IMR-90 (cell line): Measurements from ENCODE around the gene CRYGA. TPM values are rescaled to one million over a fixed set of nuclear protein-coding genes. Genes with fewer than 3 reads are reported as not detected.

Source experiments
- ATAC-seq: fragments of 200-7000 bp; cut with Tn5 transposase; 2 replicates; pipeline ENCODE4 v1.9.1; 2020; ENCODE audit warnings: low read depth, mild to moderate bottlenecking, moderate library complexity
- BruUV-seq: library from RNA; stranded (reverse); fragments of 400-500 nt; replicated peaks from 2 replicates; lab custom pipeline; 2021; lab: Mats Ljungman, UMichigan
- CTCF ChIA-PET: fragments of 300-600 bp; formaldehyde crosslinking; extraction: SDS; loops from one replicate; lab custom pipeline; 2021; ENCODE audit warnings: antibody characterized with exemption; lab: Yijun Ruan, JAX
- POLR2A ChIA-PET: fragments of 300-600 bp; sonication (Branson Sonifier 250); formaldehyde crosslinking; loops from one replicate; lab custom pipeline; 2022; ENCODE audit warnings: antibody characterized with exemption; ENCODE audit not compliant: unreplicated experiment; lab: Charles Lee
- DNase-seq: peaks from one replicate; pipeline ENCODE4 v3.0.0; 2013
- H2AFZ ChIP-seq: replicated peaks from 2 replicates; pipeline ENCODE3; 2013; ENCODE audit warnings: low read length, mild to moderate bottlenecking; ENCODE audit not compliant: poor library complexity
- H2AK5ac ChIP-seq: 2 replicates; pipeline ENCODE4 v1.6.1; 2013; ENCODE audit warnings: low read depth, low read length, inconsistent platforms
- H2AK9ac ChIP-seq: replicated peaks from 2 replicates; pipeline ENCODE3; 2013; ENCODE audit warnings: mild to moderate bottlenecking, low read depth, low read length, moderate library complexity; ENCODE audit not compliant: poor library complexity
- H2BK120ac ChIP-seq: 2 replicates; pipeline ENCODE4 v1.6.1; 2013; ENCODE audit warnings: low read depth, low read length, inconsistent platforms
- H2BK15ac ChIP-seq: 3 replicates; pipeline ENCODE4 v1.6.1; 2013; ENCODE audit warnings: low read depth, low read length, inconsistent platforms
- H2BK20ac ChIP-seq: 2 replicates; pipeline ENCODE4 v1.6.1; 2013; ENCODE audit warnings: low read depth, mild to moderate bottlenecking, inconsistent platforms, low read length, moderate library complexity
- H2BK5ac ChIP-seq: 2 replicates; pipeline ENCODE4 v1.6.1; 2013; ENCODE audit warnings: mild to moderate bottlenecking, low read depth, low read length, inconsistent platforms; ENCODE audit not compliant: poor library complexity, severe bottlenecking
- H3K14ac ChIP-seq: replicated peaks from 2 replicates; pipeline ENCODE4 v1.6.1; 2013; ENCODE audit warnings: low read depth, low read length, inconsistent platforms
- H3K18ac ChIP-seq: 2 replicates; pipeline ENCODE4 v1.6.1; 2013; ENCODE audit warnings: low read depth, low read length, control low read depth
- H3K23ac ChIP-seq: 2 replicates; pipeline ENCODE4 v1.6.1; 2013; ENCODE audit warnings: low read depth, low read length, inconsistent platforms
- H3K27ac ChIP-seq: 2 replicates; pipeline ENCODE4 v1.5.1; 2013; ENCODE audit warnings: mild to moderate bottlenecking, control low read depth, low read length; ENCODE audit not compliant: insufficient read depth
- H3K27me3 ChIP-seq: 2 replicates; pipeline ENCODE4 v1.6.1; 2013; ENCODE audit warnings: low read length; ENCODE audit not compliant: control insufficient read depth, insufficient read depth
- H3K36me3 ChIP-seq: 2 replicates; pipeline ENCODE4 v1.6.1; 2013; ENCODE audit warnings: low read length, mixed read lengths; ENCODE audit not compliant: control insufficient read depth, insufficient read depth
- H3K4ac ChIP-seq: 2 replicates; pipeline ENCODE4 v1.6.1; 2013; ENCODE audit warnings: low read depth, low read length, inconsistent platforms
- H3K4me1 ChIP-seq: 2 replicates; pipeline ENCODE4 v1.6.1; 2013; ENCODE audit warnings: low read length, mixed read lengths; ENCODE audit not compliant: control insufficient read depth, insufficient read depth
- H3K4me2 ChIP-seq: 2 replicates; pipeline ENCODE4 v1.6.1; 2013; ENCODE audit warnings: low read depth, mild to moderate bottlenecking, control low read depth, low read length, moderate library complexity
- H3K4me3 ChIP-seq: 2 replicates; pipeline ENCODE4 v1.5.1; 2013; ENCODE audit warnings: low read depth, mild to moderate bottlenecking, control low read depth, low read length, moderate library complexity; ENCODE audit not compliant: insufficient read depth
- H3K56ac ChIP-seq: 2 replicates; pipeline ENCODE4 v1.6.1; 2013; ENCODE audit warnings: low read length, inconsistent platforms; ENCODE audit not compliant: insufficient read depth; ENCODE audit errors: extremely low read depth
- H3K79me1 ChIP-seq, 2 experiments: 2 replicates each; pipeline ENCODE4 v1.6.1; 2013; ENCODE audit warnings: low read length in 2 of 2, inconsistent platforms in 1 of 2, low read depth in 1 of 2
- H3K9ac ChIP-seq: 2 replicates; pipeline ENCODE4 v1.6.1; 2013; ENCODE audit warnings: low read depth, low read length, control low read depth
- H3K9me1 ChIP-seq: 2 replicates; pipeline ENCODE4 v1.6.1; 2013; ENCODE audit warnings: low read length, inconsistent platforms; ENCODE audit not compliant: insufficient read depth
- H3K9me3 ChIP-seq: 2 replicates; pipeline ENCODE4 v1.6.1; 2013; ENCODE audit warnings: low read length; ENCODE audit not compliant: control insufficient read depth, insufficient read depth
- H4K20me1 ChIP-seq: 2 replicates; pipeline ENCODE4 v1.6.1; 2013; ENCODE audit warnings: low read length, inconsistent platforms; ENCODE audit not compliant: insufficient read depth
- H4K5ac ChIP-seq: 2 replicates; pipeline ENCODE4 v1.6.1; 2013; ENCODE audit warnings: mild to moderate bottlenecking, low read depth, low read length, control low read depth
- H4K8ac ChIP-seq, 2 experiments: 2 replicates each; pipeline ENCODE4 v1.6.1; 2013; ENCODE audit warnings: low read depth in 2 of 2, low read length in 2 of 2, control low read depth in 1 of 2, inconsistent platforms in 1 of 2
- H4K91ac ChIP-seq: 2 replicates; pipeline ENCODE4 v1.6.1; 2013; ENCODE audit warnings: low read depth, low read length, inconsistent platforms; ENCODE audit not compliant: insufficient read depth
- CHD1 ChIP-seq: IDR thresholded peaks from 2 replicates; pipeline ENCODE4 v1.6.1; 2012; ENCODE audit warnings: low read depth, low read length, improper control_type of control experiment
- FOS ChIP-seq: fragments of 150-350 bp; IDR thresholded peaks from 2 replicates; pipeline ENCODE4 v1.6.1; 2016; ENCODE audit warnings: low read depth, low read length
- MAFK ChIP-seq: IDR thresholded peaks from 2 replicates; pipeline ENCODE4 v1.6.1; 2012; ENCODE audit warnings: low read depth, low read length, improper control_type of control experiment
- MAZ ChIP-seq: IDR thresholded peaks from 2 replicates; pipeline ENCODE4 v1.6.1; 2012; ENCODE audit warnings: low read depth, mild to moderate bottlenecking, low read length, improper control_type of control experiment, moderate library complexity, borderline replicate concordance
- RFX5 ChIP-seq: IDR thresholded peaks from 2 replicates; pipeline ENCODE4 v1.8.0; 2012; ENCODE audit warnings: low read depth, mild to moderate bottlenecking, low read length, moderate library complexity
- WGBS, 2 experiments: methylation state at CpG; one replicate each; pipeline versions ENCODE4 v1.1.5 to v1.1.7; 2013; ENCODE audit warnings: missing lambda C conversion rate in 2 of 2; ENCODE audit not compliant: insufficient read length in 1 of 2; ENCODE audit errors: extremely low coverage in 2 of 2; 5-methylcytosine and 5-hydroxymethylcytosine counted together
- dilution Hi-C: fragments of 300-500 bp; cut with HindIII; formaldehyde crosslinking; loops from one replicate; pipeline ENCODE4 v1.14.3; 2018; ENCODE audit warnings: low sequenced_read_pairs; ENCODE audit not compliant: unreplicated experiment
- in situ Hi-C: fragments of 300-500 bp; cut with MboI; formaldehyde crosslinking; loops from 3 replicates; pipeline ENCODE4 v1.14.3; 2019; ENCODE audit warnings: low sequenced_read_pairs, inconsistent platforms, mixed read lengths
- intact Hi-C: fragments of 100-400 bp; cut with micrococcal nuclease; formaldehyde crosslinking; loops from 2 replicates; pipeline ENCODE4 v1.10.0; 2022
- polyA plus RNA-seq, 3 experiments: library from polyadenylated mRNA; depleted of rRNA; stranded (reverse); fragments of >200 nt; gene quantifications; 2 replicates each; pipeline ENCODE4 v1.2.3, GENCODE V29; 2012; ENCODE audit warnings: low replicate concordance in 1 of 3
- total RNA-seq: library from RNA; depleted of rRNA; stranded (reverse); fragments of >200 nt; gene quantifications from 2 replicates; pipeline ENCODE4 v1.2.3, GENCODE V29; 2012
- TF ChIP-seq, protein P1 (sequence below): fragments of 150-350 bp; IDR thresholded peaks from 2 replicates; pipeline ENCODE4 v1.6.1; 2016; ENCODE audit warnings: low read depth, mild to moderate bottlenecking, low read length, moderate library complexity, borderline replicate concordance

CRYGA gene
- total and polyA plus RNA-seq, 2 of the 4 experiments (the other 2 are of a cell fraction) = not detected

DNA sequence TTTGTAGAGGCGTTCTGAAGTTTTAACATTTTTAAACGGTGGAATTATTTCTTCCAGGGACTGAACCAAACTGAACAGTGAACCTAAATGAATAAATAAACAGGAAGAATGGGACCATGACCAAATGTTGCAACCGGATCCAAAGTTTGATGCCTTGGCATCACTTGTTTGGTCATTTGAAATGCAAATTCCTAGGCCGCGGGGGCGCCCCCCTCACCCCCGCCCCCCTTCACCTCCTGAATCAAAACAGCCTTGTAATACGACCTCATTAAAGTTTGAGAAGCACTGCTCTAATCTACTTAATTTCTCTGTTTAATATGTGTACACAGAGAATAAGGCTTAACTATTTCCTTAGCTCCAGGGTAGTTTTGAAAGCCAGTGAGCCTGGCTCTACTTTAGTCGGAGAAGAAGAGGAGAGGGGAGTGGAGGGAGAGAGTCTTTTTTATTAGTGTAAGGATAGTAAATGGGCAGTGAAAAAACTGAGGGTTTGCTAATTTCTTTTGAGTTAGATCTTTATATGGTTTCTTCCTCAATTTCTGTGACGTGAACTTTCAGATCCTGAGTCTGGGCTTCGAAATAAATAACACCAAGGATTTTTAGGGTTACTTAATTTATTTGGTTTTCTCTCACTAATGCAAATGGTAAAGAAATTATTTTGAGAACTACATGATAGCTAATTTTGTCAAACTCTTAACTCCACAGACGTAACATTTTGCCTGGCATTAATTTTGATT, 20.8 kb upstream of the CRYGA start:
- intact Hi-C loops = no loop called here
- H3K23ac ChIP-seq = no peak overlapping the region
- H4K91ac ChIP-seq = no peak overlapping the region
- H3K9ac ChIP-seq = no peak overlapping the region
- no peak overlapping the region for H2AK9ac ChIP-seq
- H3K9me1 ChIP-seq = no peaks in the 10 kb centered on the region
- no peak overlapping the region for H3K4me2 ChIP-seq
- H3K4me3 ChIP-seq = no peak overlapping the region
- BruUV-seq = no TSS peak
- CTCF ChIA-PET = no interaction called here
- H2BK20ac ChIP-seq = no peak overlapping the region
- no peaks in the 10 kb centered on the region for H3K36me3 ChIP-seq
- no peaks in the 10 kb centered on the region for H3K79me1 ChIP-seq
- H3K18ac ChIP-seq = no peak overlapping the region
- dilution Hi-C loops = no loop called here
- H3K27ac ChIP-seq = no peak overlapping the region
- H4K8ac ChIP-seq = no peak overlapping the region
- no peak overlapping the region for H2AFZ ChIP-seq
- H2AK5ac ChIP-seq = no peak overlapping the region
- H4K5ac ChIP-seq = no peak overlapping the region
- in situ Hi-C loops = no loop called here
- WGBS, 2 experiments = no CpG with 5 or more reads among the region's 12 CpGs
- H3K4me1 ChIP-seq = no peaks in the 10 kb centered on the region
- no peaks in the 10 kb centered on the region for H3K9me3 ChIP-seq
- H3K27me3 ChIP-seq = peaks cover 18% of the 10 kb centered on the region
- no peak for TF ChIP-seq CHD1
- TF ChIP-seq MAZ = no peak
- no peak for TF ChIP-seq FOS
- TF ChIP-seq, protein P1, sequence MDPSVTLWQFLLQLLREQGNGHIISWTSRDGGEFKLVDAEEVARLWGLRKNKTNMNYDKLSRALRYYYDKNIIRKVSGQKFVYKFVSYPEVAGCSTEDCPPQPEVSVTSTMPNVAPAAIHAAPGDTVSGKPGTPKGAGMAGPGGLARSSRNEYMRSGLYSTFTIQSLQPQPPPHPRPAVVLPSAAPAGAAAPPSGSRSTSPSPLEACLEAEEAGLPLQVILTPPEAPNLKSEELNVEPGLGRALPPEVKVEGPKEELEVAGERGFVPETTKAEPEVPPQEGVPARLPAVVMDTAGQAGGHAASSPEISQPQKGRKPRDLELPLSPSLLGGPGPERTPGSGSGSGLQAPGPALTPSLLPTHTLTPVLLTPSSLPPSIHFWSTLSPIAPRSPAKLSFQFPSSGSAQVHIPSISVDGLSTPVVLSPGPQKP = no peak
- no peak for TF ChIP-seq RFX5
- no peak for TF ChIP-seq MAFK
- no peaks in the 10 kb centered on the region for H4K20me1 ChIP-seq
- H3K56ac ChIP-seq = no peak overlapping the region
- H3K14ac ChIP-seq = no peak overlapping the region
- H3K4ac ChIP-seq = no peak overlapping the region
- H2BK120ac ChIP-seq = no peak overlapping the region
- ATAC-seq (no peak), DNase-seq (no peak)
- POLR2A ChIA-PET = no interaction called here
- no peak overlapping the region for H2BK15ac ChIP-seq
- no peak overlapping the region for H2BK5ac ChIP-seq
